GM12875 (cell line): ENCODE measurements around the gene AKT3.
"Not testable (repeated sequence)": the region's sequence is repeated elsewhere in the genome, so short reads cannot be mapped to it uniquely, and the experiment has no call there.

Experiments used
- H3K4me3 ChIP-seq: one replicate; pipeline ENCODE4 v1.5.1; 2011; ENCODE audit warnings: low read depth, low read length, control low read depth
- TF ChIP-seq, protein P1 (sequence below): IDR thresholded peaks from 2 replicates; pipeline ENCODE4 v1.5.1; 2011; ENCODE audit warnings: low read depth, mild to moderate bottlenecking, control low read depth, inconsistent platforms, low read length, moderate library complexity, borderline replicate concordance; ENCODE audit not compliant: insufficient read depth

Gene AKT3

DNA sequence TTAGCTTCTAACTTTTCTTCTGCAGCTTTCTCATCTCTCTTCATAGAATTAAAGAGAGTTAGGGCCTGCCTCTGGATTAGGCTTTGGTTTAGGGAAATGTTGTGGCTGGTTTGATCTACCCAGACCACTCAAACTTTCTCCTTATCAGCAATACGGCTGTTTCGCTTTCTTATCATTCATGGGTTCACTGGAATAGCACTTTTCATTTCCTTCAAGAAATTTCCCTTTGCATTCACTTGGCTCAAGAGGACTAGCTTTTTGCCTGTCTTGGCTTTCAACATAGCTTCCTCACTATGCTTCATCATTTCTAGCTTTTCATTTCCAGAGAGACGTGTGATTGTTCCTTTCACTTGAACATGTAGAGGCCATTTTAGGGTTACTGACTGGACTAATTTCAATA lies 59.6 kb downstream of the AKT3 start:
- H3K4me3 ChIP-seq = no peak overlapping the region
- TF ChIP-seq, protein P1, sequence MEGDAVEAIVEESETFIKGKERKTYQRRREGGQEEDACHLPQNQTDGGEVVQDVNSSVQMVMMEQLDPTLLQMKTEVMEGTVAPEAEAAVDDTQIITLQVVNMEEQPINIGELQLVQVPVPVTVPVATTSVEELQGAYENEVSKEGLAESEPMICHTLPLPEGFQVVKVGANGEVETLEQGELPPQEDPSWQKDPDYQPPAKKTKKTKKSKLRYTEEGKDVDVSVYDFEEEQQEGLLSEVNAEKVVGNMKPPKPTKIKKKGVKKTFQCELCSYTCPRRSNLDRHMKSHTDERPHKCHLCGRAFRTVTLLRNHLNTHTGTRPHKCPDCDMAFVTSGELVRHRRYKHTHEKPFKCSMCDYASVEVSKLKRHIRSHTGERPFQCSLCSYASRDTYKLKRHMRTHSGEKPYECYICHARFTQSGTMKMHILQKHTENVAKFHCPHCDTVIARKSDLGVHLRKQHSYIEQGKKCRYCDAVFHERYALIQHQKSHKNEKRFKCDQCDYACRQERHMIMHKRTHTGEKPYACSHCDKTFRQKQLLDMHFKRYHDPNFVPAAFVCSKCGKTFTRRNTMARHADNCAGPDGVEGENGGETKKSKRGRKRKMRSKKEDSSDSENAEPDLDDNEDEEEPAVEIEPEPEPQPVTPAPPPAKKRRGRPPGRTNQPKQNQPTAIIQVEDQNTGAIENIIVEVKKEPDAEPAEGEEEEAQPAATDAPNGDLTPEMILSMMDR = no peak

DNA sequence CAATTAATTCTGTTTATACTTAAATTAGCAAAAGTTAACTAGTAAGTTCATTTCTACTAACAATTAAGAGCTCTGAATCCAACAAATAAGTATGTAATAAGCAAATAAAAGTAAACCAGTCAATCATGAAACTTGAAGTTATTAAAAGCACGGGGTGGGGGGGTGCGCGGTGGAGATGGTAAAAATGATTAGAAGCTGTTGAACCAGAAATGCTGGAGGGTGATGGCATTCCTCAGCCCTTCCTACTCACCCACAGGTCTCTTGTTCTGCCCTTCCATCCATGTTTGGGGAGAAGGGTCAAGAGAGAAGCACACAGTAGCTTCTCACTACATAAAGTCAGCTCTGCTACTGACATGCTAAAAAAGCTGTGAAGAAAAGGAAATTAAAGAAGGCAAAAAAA lies 63.5 kb downstream of the AKT3 start:
- TF ChIP-seq, protein P1 = no peak
- no peak overlapping the region for H3K4me3 ChIP-seq

DNA sequence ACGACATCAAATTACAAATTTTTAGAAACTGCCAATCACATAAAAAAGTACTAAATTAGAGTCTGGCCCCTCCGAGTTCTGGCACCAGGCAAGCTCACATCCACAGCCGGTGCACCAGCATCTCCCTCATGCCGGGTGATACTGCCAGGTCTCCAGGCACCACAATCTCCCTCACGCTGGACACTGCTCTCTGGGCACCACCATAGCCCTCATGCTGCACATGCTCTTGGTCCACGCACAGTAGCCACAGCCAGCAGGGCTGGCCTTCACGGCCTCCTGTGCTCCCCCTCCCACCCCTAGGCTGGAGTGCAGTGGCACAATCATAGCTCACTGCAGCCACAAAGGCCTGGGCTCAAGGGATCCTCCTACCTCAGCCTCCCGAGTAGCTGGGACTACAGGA lies 65.5 kb downstream of the AKT3 start:
- TF ChIP-seq, protein P1 = no peak
- no peak overlapping the region for H3K4me3 ChIP-seq

DNA sequence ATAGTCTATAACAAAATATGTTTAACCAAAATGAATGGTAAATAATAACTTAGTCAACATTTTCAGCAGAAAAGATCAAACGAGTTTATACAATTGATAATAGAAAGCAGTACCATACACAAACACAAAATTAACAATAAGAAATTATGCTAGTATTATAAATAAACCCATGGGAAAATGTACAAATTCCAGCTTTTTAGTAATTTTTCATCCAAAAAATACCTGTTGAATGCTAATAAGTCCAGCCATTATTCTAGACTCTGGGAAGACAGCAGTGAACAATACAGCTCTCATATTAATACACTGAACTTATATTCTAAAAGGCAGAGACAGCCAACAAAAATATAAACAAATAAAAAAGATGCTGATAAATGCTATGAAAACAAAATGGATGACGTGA lies 66.3 kb downstream of the AKT3 start:
- TF ChIP-seq, protein P1 = no peak
- no peak overlapping the region for H3K4me3 ChIP-seq

DNA sequence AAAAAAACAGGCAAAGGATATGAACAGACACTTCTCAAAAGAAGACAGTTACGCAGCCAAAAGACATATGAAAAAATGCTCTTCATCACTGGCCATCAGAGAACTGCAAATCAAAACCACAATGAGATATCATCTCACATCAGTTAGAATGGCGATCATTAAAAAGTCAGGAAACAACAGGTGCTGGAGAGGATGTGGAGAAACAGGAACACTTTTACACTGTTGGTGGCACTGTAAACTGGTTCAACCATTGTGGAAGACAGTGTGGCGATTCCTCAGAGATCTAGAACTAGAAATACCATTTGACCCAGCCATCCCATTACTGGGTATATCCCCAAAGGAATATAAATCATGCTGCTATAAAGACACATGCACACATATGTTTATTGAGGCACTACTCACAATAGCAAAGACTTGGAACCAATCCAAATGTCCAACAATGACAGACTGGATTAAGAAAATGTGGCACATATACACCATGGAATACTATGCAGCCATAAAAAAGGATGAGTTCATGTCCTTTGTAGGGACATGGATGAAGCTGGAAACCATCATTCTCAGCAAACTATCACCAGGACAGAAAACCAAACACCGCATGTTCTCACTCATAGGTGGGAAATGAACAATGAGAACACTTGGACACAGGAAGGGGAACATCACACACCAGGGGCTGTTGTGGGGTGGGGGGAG lies 77.5 kb downstream of the AKT3 start:
- H3K4me3 ChIP-seq = not testable (repeated sequence)

DNA sequence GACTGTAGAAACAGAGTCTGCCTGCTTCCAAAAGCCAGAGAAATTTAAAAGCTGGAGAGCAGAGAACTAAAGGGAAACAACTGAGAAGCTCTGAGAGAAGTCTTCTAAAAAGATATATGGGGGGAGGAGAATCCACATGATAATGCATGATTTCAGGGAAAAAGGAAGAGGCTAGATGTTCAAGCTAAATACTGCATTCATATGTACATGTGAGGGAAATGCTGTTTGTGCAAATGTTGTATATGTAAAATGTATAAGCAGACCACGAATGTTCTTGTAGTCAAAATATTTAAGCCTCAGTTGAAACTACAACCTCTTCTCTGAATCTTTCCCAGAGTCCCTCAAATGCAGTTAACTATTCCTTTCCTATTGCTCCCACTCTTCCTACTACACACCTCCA lies 79.2 kb downstream of the AKT3 start:
- TF ChIP-seq, protein P1 = no peak
- H3K4me3 ChIP-seq = no peak overlapping the region

DNA sequence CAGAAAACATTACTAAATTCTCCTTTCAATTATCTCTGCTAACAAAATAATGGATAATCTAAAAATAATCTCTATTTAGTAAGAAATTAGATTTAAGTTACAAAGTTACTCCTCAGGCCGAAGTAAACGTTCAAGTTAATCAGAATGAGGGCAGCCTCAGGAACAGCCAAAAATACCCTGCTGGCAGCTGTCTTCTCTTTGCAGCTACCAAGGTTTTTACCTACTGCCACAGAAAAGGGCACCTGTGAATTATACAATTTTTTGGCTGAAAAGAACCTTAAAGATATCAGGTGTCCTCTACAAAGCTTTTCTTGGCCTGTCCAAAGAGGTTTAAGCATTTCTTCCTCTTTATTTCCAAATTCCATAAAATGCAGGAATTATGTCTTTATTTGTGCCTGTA lies 84.4 kb downstream of the AKT3 start:
- H3K4me3 ChIP-seq = no peak overlapping the region
- TF ChIP-seq, protein P1 = no peak
